GM06990 (cell line): Measurements from ENCODE around the gene PTPRD.

ENCODE experiments used
- DNase-seq: peaks from one replicate; pipeline ENCODE4 v3.0.0-alpha.2; 2011; ENCODE audit not compliant: insufficient read length; ENCODE audit errors: extremely low read depth
- H3K27me3 ChIP-seq: replicated peaks from 2 replicates; pipeline ENCODE4 v1.6.0; 2011; ENCODE audit warnings: low read length; ENCODE audit not compliant: control insufficient read depth, insufficient read depth
- H3K36me3 ChIP-seq: 2 replicates; pipeline ENCODE4 v1.5.1; 2011; ENCODE audit warnings: low read length; ENCODE audit not compliant: control insufficient read depth, insufficient read depth
- H3K4me3 ChIP-seq: replicated peaks from 2 replicates; pipeline ENCODE4 v1.5.1; 2011; ENCODE audit warnings: low read depth, mild to moderate bottlenecking, control low read depth, low read length
- TF ChIP-seq, protein P1 (sequence below): IDR thresholded peaks from 2 replicates; pipeline ENCODE4 v1.5.1; 2011; ENCODE audit warnings: low read length, control low read depth, mild to moderate bottlenecking, inconsistent platforms; ENCODE audit not compliant: insufficient read depth, poor library complexity, severe bottlenecking

Gene PTPRD

DNA sequence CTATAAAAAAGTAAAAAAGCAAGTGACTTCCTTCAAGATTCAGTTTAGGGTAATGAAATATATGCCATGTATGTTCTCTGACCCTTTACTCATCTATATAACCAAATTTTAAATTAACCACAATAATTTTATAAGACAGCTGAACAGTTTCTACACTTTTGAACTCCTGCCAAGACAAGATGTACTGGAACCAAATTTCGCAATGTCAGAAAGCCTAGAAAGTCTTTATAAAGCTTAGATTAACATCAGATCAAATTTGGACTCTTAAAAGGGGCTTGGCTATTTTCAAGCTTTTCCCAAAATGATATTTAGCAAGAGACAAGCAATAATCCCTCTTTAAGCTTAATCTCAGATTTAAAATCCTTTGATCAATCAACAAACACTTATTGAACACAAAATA lies 362.6 kb downstream of the PTPRD start:
- Histone ChIP-seq H3K36me3 (no peaks in the 10 kb centered on the region), H3K4me3 (no peak overlapping the region), H3K27me3 (no peaks in the 10 kb centered on the region)
- TF ChIP-seq, protein P1, sequence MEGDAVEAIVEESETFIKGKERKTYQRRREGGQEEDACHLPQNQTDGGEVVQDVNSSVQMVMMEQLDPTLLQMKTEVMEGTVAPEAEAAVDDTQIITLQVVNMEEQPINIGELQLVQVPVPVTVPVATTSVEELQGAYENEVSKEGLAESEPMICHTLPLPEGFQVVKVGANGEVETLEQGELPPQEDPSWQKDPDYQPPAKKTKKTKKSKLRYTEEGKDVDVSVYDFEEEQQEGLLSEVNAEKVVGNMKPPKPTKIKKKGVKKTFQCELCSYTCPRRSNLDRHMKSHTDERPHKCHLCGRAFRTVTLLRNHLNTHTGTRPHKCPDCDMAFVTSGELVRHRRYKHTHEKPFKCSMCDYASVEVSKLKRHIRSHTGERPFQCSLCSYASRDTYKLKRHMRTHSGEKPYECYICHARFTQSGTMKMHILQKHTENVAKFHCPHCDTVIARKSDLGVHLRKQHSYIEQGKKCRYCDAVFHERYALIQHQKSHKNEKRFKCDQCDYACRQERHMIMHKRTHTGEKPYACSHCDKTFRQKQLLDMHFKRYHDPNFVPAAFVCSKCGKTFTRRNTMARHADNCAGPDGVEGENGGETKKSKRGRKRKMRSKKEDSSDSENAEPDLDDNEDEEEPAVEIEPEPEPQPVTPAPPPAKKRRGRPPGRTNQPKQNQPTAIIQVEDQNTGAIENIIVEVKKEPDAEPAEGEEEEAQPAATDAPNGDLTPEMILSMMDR, result no peak
- DNase-seq, result no peak

DNA sequence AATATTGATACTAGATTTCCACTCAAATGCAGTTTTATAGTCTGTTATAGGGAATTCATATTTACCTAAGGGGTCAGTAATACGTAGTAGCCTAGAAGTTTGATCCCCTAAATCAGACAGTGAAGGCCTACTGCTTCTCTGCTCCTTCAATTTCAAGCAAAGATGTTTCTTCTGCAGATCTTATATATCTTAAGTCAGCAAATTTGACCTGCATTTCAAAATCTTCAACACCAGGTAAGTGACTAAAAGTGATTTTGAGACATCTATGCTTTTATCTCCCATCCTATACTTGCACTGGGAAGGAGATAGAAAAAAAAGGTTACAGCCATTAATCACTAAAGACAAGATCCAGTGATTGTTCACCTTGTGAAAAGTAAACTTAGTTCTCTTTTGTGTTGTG lies 363.9 kb downstream of the PTPRD start:
- Histone ChIP-seq H3K27me3 (no peaks in the 10 kb centered on the region), H3K36me3 (no peaks in the 10 kb centered on the region), H3K4me3 (no peak overlapping the region)
- TF ChIP-seq, protein P1, result no peak
- no peak for DNase-seq

DNA sequence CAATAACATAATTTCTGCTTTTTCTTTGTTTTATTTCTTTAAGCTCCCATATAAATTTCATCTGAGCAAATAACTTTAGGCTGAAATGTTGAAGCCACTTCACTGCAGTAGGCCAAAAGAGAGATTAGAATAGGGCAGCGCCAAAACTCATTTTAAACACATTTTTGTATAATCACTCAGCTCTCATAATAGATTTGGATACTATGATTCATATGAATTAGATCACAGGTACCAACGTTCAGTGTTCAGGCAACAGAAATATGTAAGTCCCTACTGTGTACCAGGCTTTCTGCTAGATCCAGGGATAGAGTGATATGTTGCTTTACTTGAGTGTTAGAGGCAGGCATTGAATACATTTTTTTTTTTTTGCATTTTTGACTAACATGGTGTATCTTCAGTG lies 370.5 kb downstream of the PTPRD start:
- H3K4me3 ChIP-seq, result no peak overlapping the region
- no peak for DNase-seq
- H3K36me3 ChIP-seq, result no peaks in the 10 kb centered on the region
- TF ChIP-seq, protein P1, result no peak
- H3K27me3 ChIP-seq, result no peaks in the 10 kb centered on the region

DNA sequence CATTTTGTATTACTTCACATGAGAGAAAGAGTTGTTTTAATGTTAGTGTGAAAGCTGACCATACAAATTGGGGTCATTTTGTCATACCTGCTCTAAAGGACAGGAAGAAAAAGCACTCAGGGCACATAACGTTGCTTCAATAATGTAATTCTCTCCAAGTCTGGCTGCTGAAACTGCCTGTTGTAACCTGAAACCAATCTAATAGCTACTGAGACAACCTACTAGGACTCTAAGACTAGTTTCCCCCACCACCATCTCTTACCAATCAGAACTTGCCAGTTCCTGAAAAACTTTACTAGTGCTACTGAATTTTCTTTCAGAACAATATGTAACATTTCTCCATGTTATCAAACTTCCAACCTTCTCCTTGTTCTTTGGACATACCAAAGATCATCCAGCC lies 374.7 kb downstream of the PTPRD start:
- TF ChIP-seq, protein P1, result no peak
- H3K4me3 ChIP-seq, result no peak overlapping the region
- DNase-seq, result no peak
- no peaks in the 10 kb centered on the region for H3K27me3 ChIP-seq
- no peaks in the 10 kb centered on the region for H3K36me3 ChIP-seq

DNA sequence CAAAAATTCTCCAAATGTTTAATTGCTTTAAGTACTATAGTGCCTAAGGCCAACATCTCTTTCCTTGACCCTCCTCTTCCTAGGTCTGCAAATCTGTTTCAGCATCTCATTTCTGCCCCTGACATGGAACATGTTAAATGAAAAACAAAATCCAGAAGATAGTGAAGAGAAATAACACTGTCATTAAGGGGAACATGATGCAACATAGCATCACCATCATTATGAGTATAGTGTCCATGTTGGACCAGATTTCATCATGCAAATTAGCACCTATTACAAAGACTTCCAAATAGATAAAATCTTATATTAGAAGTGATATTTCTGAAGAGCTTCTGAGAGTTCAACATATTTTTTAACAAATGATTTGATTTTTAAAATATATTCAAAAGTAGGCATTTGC lies 375.2 kb downstream of the PTPRD start:
- H3K4me3 ChIP-seq, result no peak overlapping the region
- DNase-seq, result no peak
- no peaks in the 10 kb centered on the region for H3K27me3 ChIP-seq
- H3K36me3 ChIP-seq, result no peaks in the 10 kb centered on the region
- TF ChIP-seq, protein P1, result no peak

DNA sequence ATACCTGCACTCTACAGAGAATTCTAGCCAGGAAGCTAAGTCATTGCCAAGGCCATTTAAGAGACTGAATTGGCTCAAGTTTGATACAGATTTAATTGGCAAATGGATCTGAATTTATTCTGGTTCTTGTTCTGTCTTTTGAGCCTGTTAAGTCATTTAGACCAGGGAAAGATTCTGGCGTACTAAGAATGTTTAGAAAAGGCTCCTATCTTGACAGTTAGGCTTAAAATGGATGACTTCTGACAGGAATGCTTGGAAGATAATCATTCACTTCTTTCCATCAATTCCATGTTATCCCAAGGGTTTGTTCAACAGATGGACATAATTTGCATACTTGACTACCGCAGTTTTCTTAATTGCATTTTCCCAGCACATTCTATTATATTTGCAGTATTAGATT lies 376.6 kb downstream of the PTPRD start:
- TF ChIP-seq, protein P1, result no peak
- Histone ChIP-seq H3K27me3 (no peaks in the 10 kb centered on the region), H3K4me3 (no peak overlapping the region), H3K36me3 (no peaks in the 10 kb centered on the region)
- no peak for DNase-seq
